ENCODE measurements around the gene DNAJA4. TPM values are rescaled to one million over a fixed set of nuclear protein-coding genes. Genes with fewer than 3 reads are reported as not detected.

The DNAJA4 gene
- total and polyA plus RNA-seq, 4 experiments from 2014 or later = 7.8 to 32.8 (median 21.8) TPM

GRCh38 chr15:78225783-78226541, 38.4 kb upstream of the DNAJA4 start:
- Mint-ChIP-seq H3K27ac (peak overlapping the region in 1 of 7 donors; percentile 27), H3K9me3 (no peaks in the 10 kb centered on the region), H3K4me1 (peaks cover 11 to 17% (median 14%) of the 10 kb centered on the region in 4 donors), H3K27me3 (no peaks in the 10 kb centered on the region), H3K36me3 (no peaks in the 10 kb centered on the region), H3K4me3 (peak overlapping the region in 2 of 8 donors; percentile 22 to 67)
- H3K27me3 ChIP-seq (ENCODE audit: insufficient read depth, low read length) = no peaks in the 10 kb centered on the region
- H3K4me1 ChIP-seq (ENCODE audit: insufficient read depth, low read length) = peaks cover 8% of the 10 kb centered on the region
- POLR2A ChIA-PET (ENCODE audit: partially characterized antibody) = no interaction called here
- intact Hi-C loops (cut with micrococcal nuclease) = no loop called here
- DNase-seq = no peak
- CTCF ChIA-PET (ENCODE audit: partially characterized antibody) = interaction anchor here (1.2 to 1.7 kb wide), 3 partner anchors 15 to 117 kb away, joined by 3 to 5 read pairs (median 5); no protein-coding TSS in a partner anchor
- H3K4me3 ChIP-seq (ENCODE audit: low read length in 2 of 2) = no peak overlapping the region
- no peak overlapping the region for H3K27ac ChIP-seq (ENCODE audit: low read depth, low read length)
- no peaks in the 10 kb centered on the region for H3K9me3 ChIP-seq (ENCODE audit: control insufficient read depth in 1 of 2, low read length in 2 of 2)
- H3K36me3 ChIP-seq (ENCODE audit: insufficient read depth, low read length) = no peaks in the 10 kb centered on the region

GRCh38 chr15:78228356-78228996, 35.9 kb upstream of the DNAJA4 start:
- Histone ChIP-seq H3K36me3 (ENCODE audit: insufficient read depth, low read length) (no peaks in the 10 kb centered on the region), H3K27ac (ENCODE audit: low read depth, low read length) (no peak overlapping the region), H3K27me3 (ENCODE audit: insufficient read depth, low read length) (no peaks in the 10 kb centered on the region), H3K4me3 (ENCODE audit: low read length in 2 of 2) (no peak overlapping the region), H3K4me1 (ENCODE audit: insufficient read depth, low read length) (peaks cover 8% of the 10 kb centered on the region), H3K9me3 (ENCODE audit: control insufficient read depth in 1 of 2, low read length in 2 of 2) (no peaks in the 10 kb centered on the region)
- Mint-ChIP-seq H3K4me3 (no peak overlapping the region), H3K36me3 (no peaks in the 10 kb centered on the region), H3K27ac (no peak overlapping the region), H3K9me3 (no peaks in the 10 kb centered on the region), H3K27me3 (peaks cover 1 to 3% of the 10 kb centered on the region in 2 donors), H3K4me1 (peaks cover 10 to 15% (median 11%) of the 10 kb centered on the region in 4 donors)
- intact Hi-C loops (cut with micrococcal nuclease) = no loop called here
- DNase-seq = no peak
- ChIA-PET CTCF (ENCODE audit: partially characterized antibody) (interaction anchor here (1.1 to 1.5 kb wide), 2 partner anchors 11 to 13 kb away, joined by 3 read pairs; no protein-coding TSS in a partner anchor), POLR2A (ENCODE audit: partially characterized antibody) (no interaction called here)

GRCh38 chr15:78229431-78230406, 34.6 kb upstream of the DNAJA4 start:
- H3K27me3 Mint-ChIP-seq = peaks cover 1 to 5% of the 10 kb centered on the region in 2 donors
- H3K27ac Mint-ChIP-seq = peak overlapping the region in 1 of 7 donors; percentile 55
- H3K4me3 ChIP-seq (ENCODE audit: low read length in 2 of 2) = no peak overlapping the region
- ChIA-PET POLR2A (ENCODE audit: partially characterized antibody) (no interaction called here), CTCF (ENCODE audit: partially characterized antibody) (interaction anchor here (1.5 kb wide), 1 partner anchor 10 kb away, joined by 3 read pairs; no protein-coding TSS in a partner anchor)
- H3K9me3 ChIP-seq (ENCODE audit: control insufficient read depth in 1 of 2, low read length in 2 of 2) = no peaks in the 10 kb centered on the region
- H3K36me3 Mint-ChIP-seq = no peaks in the 10 kb centered on the region
- H3K4me1 Mint-ChIP-seq = peaks cover 3 to 4% (median 4%) of the 10 kb centered on the region in 4 donors
- H3K4me1 ChIP-seq (ENCODE audit: insufficient read depth, low read length) = no peaks in the 10 kb centered on the region
- H3K27me3 ChIP-seq (ENCODE audit: insufficient read depth, low read length) = no peaks in the 10 kb centered on the region
- no peak for DNase-seq
- no peak overlapping the region for H3K27ac ChIP-seq (ENCODE audit: low read depth, low read length)
- no peaks in the 10 kb centered on the region for H3K9me3 Mint-ChIP-seq
- no peaks in the 10 kb centered on the region for H3K36me3 ChIP-seq (ENCODE audit: insufficient read depth, low read length)
- peak overlapping the region in 1 of 8 donors; percentile 39 for H3K4me3 Mint-ChIP-seq
- intact Hi-C loops (cut with micrococcal nuclease) = no loop called here

- no peaks in the 10 kb centered on the region for H3K36me3 ChIP-seq (ENCODE audit: insufficient read depth, low read length)
- H3K9me3 ChIP-seq (ENCODE audit: control insufficient read depth in 1 of 2, low read length in 2 of 2) = no peaks in the 10 kb centered on the region
- Mint-ChIP-seq H3K27me3 (peaks cover 1 to 8% of the 10 kb centered on the region in 2 donors), H3K4me1 (no peaks in the 10 kb centered on the region), H3K9me3 (no peaks in the 10 kb centered on the region), H3K36me3 (no peaks in the 10 kb centered on the region), H3K27ac (no peak overlapping the region), H3K4me3 (no peak overlapping the region)
- H3K27me3 ChIP-seq (ENCODE audit: insufficient read depth, low read length) = no peaks in the 10 kb centered on the region
- H3K27ac ChIP-seq (ENCODE audit: low read depth, low read length) = no peak overlapping the region
- ChIA-PET POLR2A (ENCODE audit: partially characterized antibody) (no interaction called here), CTCF (ENCODE audit: partially characterized antibody) (no interaction called here)
- no peak for DNase-seq
- no peaks in the 10 kb centered on the region for H3K4me1 ChIP-seq (ENCODE audit: insufficient read depth, low read length)
- intact Hi-C loops (cut with micrococcal nuclease) = no loop called here
- H3K4me3 ChIP-seq (ENCODE audit: low read length in 2 of 2) = no peak overlapping the region
Measured at GRCh38 chr15:78232951-78233350, 31.4 kb upstream of the DNAJA4 start.

- Mint-ChIP-seq H3K36me3 (no peaks in the 10 kb centered on the region), H3K27me3 (peaks cover 1 to 8% of the 10 kb centered on the region in 2 donors), H3K27ac (no peak overlapping the region), H3K9me3 (no peaks in the 10 kb centered on the region), H3K4me1 (no peaks in the 10 kb centered on the region), H3K4me3 (no peak overlapping the region)
- no peak overlapping the region for H3K4me3 ChIP-seq (ENCODE audit: low read length in 2 of 2)
- intact Hi-C loops (cut with micrococcal nuclease) = no loop called here
- CTCF ChIA-PET (ENCODE audit: partially characterized antibody) = no interaction called here
- no peaks in the 10 kb centered on the region for H3K36me3 ChIP-seq (ENCODE audit: insufficient read depth, low read length)
- H3K27me3 ChIP-seq (ENCODE audit: insufficient read depth, low read length) = no peaks in the 10 kb centered on the region
- no peak overlapping the region for H3K27ac ChIP-seq (ENCODE audit: low read depth, low read length)
- H3K4me1 ChIP-seq (ENCODE audit: insufficient read depth, low read length) = no peaks in the 10 kb centered on the region
- DNase-seq = no peak
- no peaks in the 10 kb centered on the region for H3K9me3 ChIP-seq (ENCODE audit: control insufficient read depth in 1 of 2, low read length in 2 of 2)
- POLR2A ChIA-PET (ENCODE audit: partially characterized antibody) = no interaction called here
Measured at GRCh38 chr15:78233496-78233895, 30.9 kb upstream of the DNAJA4 start.

GRCh38 chr15:78234515-78235040, 29.8 kb upstream of the DNAJA4 start, which contains the start of gene ACSBG1:
Gene ACSBG1, minus strand, starts transcription at chr15:78234565. Its CDS starts 64 bp downstream, at chr15:78234501.
- ChIA-PET CTCF (ENCODE audit: partially characterized antibody) (no interaction called here), POLR2A (ENCODE audit: partially characterized antibody) (no interaction called here)
- Histone ChIP-seq H3K4me3 (ENCODE audit: low read length in 2 of 2) (no peak within 1 kb of the TSS), H3K27ac (ENCODE audit: low read depth, low read length) (no peak within 1 kb of the TSS), H3K27me3 (ENCODE audit: insufficient read depth, low read length) (no peaks in the 10 kb centered on the region), H3K4me1 (ENCODE audit: insufficient read depth, low read length) (no peaks in the 10 kb centered on the region), H3K9me3 (ENCODE audit: control insufficient read depth in 1 of 2, low read length in 2 of 2) (no peaks in the 10 kb centered on the region), H3K36me3 (ENCODE audit: insufficient read depth, low read length) (no peaks in the 10 kb centered on the region)
- DNase-seq = no peak
- Mint-ChIP-seq H3K4me1 (no peaks in the 10 kb centered on the region), H3K9me3 (no peaks in the 10 kb centered on the region), H3K4me3 (no peak within 1 kb of the TSS), H3K27me3 (peaks cover 4 to 11% of the 10 kb centered on the region in 2 donors), H3K36me3 (no peaks in the 10 kb centered on the region), H3K27ac (peak within 1 kb of the TSS in 1 of 7 donors; percentile 71)
- intact Hi-C loops (cut with micrococcal nuclease) = no loop called here
